Mesendoderm (in vitro differentiated cells): ENCODE results near the gene PGGT1B.

Source experiments
- DNase-seq: peaks from one replicate; pipeline ENCODE4 v3.0.0; 2013
- H2AK5ac ChIP-seq: 2 replicates; pipeline ENCODE4 v1.6.1; 2013; ENCODE audit warnings: low read length, inconsistent platforms
- H2BK120ac ChIP-seq: 2 replicates; pipeline ENCODE4 v1.6.1; 2013; ENCODE audit warnings: low read depth, mild to moderate bottlenecking, low read length, moderate library complexity, mixed read lengths
- H2BK15ac ChIP-seq: replicated peaks from 2 replicates; pipeline ENCODE4 v1.6.1; 2013; ENCODE audit warnings: low read depth, mild to moderate bottlenecking, moderate library complexity
- H2BK5ac ChIP-seq: 2 replicates; pipeline ENCODE4 v1.6.1; 2013; ENCODE audit warnings: low read length, inconsistent platforms
- H3K18ac ChIP-seq: 2 replicates; pipeline ENCODE4 v1.6.1; 2013; ENCODE audit warnings: mild to moderate bottlenecking, low read length, mixed read lengths
- H3K23ac ChIP-seq: one replicate; pipeline ENCODE4 v1.6.1; 2013; ENCODE audit warnings: low read length
- H3K27ac ChIP-seq: 2 replicates; pipeline ENCODE4 v1.5.1; 2013; ENCODE audit warnings: low read depth, mild to moderate bottlenecking, inconsistent platforms, low read length, moderate library complexity
- H3K27me3 ChIP-seq: 2 replicates; pipeline ENCODE4 v1.6.1; 2013; ENCODE audit warnings: low read length, control low read depth, mild to moderate bottlenecking, inconsistent platforms; ENCODE audit not compliant: insufficient read depth, poor library complexity
- H3K36me3 ChIP-seq: 2 replicates; pipeline ENCODE4 v1.6.1; 2013; ENCODE audit warnings: low read length, inconsistent platforms; ENCODE audit not compliant: control insufficient read depth, insufficient read depth
- H3K4ac ChIP-seq: one replicate; pipeline ENCODE4 v1.6.1; 2013; ENCODE audit warnings: low read depth, mild to moderate bottlenecking, low read length, moderate library complexity
- H3K4me1 ChIP-seq: 2 replicates; pipeline ENCODE4 v1.6.1; 2013; ENCODE audit warnings: low read depth, low read length, inconsistent platforms; ENCODE audit not compliant: control insufficient read depth
- H3K4me2 ChIP-seq: 2 replicates; pipeline ENCODE4 v1.6.1; 2013; ENCODE audit warnings: low read length
- H3K4me3 ChIP-seq: 2 replicates; pipeline ENCODE4 v1.5.1; 2013; ENCODE audit warnings: mild to moderate bottlenecking, low read length
- H3K56ac ChIP-seq: one replicate; pipeline ENCODE4 v1.6.1; 2013; ENCODE audit warnings: low read length
- H3K79me1 ChIP-seq: 2 replicates; pipeline ENCODE4 v1.6.1; 2013; ENCODE audit warnings: low read length, inconsistent platforms
- H3K79me2 ChIP-seq: 2 replicates; pipeline ENCODE4 v1.6.1; 2013; ENCODE audit warnings: mild to moderate bottlenecking, low read length; ENCODE audit not compliant: control insufficient read depth, insufficient read depth
- H3K9ac ChIP-seq: 2 replicates; pipeline ENCODE4 v1.6.1; 2013; ENCODE audit warnings: low read length, inconsistent platforms
- H4K5ac ChIP-seq: one replicate; pipeline ENCODE4 v1.6.1; 2013; ENCODE audit warnings: low read length
- H4K8ac ChIP-seq: one replicate; pipeline ENCODE4 v1.6.1; 2013; ENCODE audit warnings: low read depth, mild to moderate bottlenecking, control low read depth, low read length, moderate library complexity
- WGBS: extraction: QIAGEN DNeasy Blood & Tissue Kit; methylation state at CpG from one replicate; pipeline ENCODE4 v1.1.7; 2013; ENCODE audit warnings: low lambda C conversion rate, missing lambda C conversion rate; ENCODE audit not compliant: insufficient coverage; ENCODE audit errors: extremely low coverage; 5-methylcytosine and 5-hydroxymethylcytosine counted together

PGGT1B gene

GRCh38 chr5:115298811-115299210 lies 36.1 kb upstream of the PGGT1B start:
- no peak overlapping the region for H3K18ac ChIP-seq
- no peak for DNase-seq
- H2BK120ac ChIP-seq, result no peak overlapping the region
- no peaks in the 10 kb centered on the region for H3K79me1 ChIP-seq
- no peak overlapping the region for H4K8ac ChIP-seq
- H2BK15ac ChIP-seq, result no peak overlapping the region
- H3K4me3 ChIP-seq, result no peak overlapping the region
- no CpG with 5 or more reads among the region's 1 CpG for WGBS
- no peak overlapping the region for H2BK5ac ChIP-seq
- no peak overlapping the region for H4K5ac ChIP-seq
- H3K27ac ChIP-seq, result no peak overlapping the region
- no peaks in the 10 kb centered on the region for H3K27me3 ChIP-seq
- H3K23ac ChIP-seq, result no peak overlapping the region
- no peak overlapping the region for H3K4ac ChIP-seq
- H3K4me1 ChIP-seq, result no peaks in the 10 kb centered on the region
- H3K4me2 ChIP-seq, result no peak overlapping the region
- no peak overlapping the region for H3K56ac ChIP-seq
- H2AK5ac ChIP-seq, result no peak overlapping the region
- H3K36me3 ChIP-seq, result no peaks in the 10 kb centered on the region
- H3K79me2 ChIP-seq, result peaks cover 4% of the 10 kb centered on the region
- no peak overlapping the region for H3K9ac ChIP-seq

GRCh38 chr5:115297031-115297430 lies 34.4 kb upstream of the PGGT1B start:
- no peak overlapping the region for H2AK5ac ChIP-seq
- H3K9ac ChIP-seq, result no peak overlapping the region
- no peak overlapping the region for H3K56ac ChIP-seq
- H3K18ac ChIP-seq, result no peak overlapping the region
- H3K27me3 ChIP-seq, result no peaks in the 10 kb centered on the region
- H2BK120ac ChIP-seq, result no peak overlapping the region
- H3K4me3 ChIP-seq, result no peak overlapping the region
- H4K5ac ChIP-seq, result no peak overlapping the region
- no peak overlapping the region for H2BK15ac ChIP-seq
- no peaks in the 10 kb centered on the region for H3K4me1 ChIP-seq
- no peaks in the 10 kb centered on the region for H3K36me3 ChIP-seq
- no peak overlapping the region for H3K23ac ChIP-seq
- DNase-seq, result no peak
- H4K8ac ChIP-seq, result no peak overlapping the region
- H3K4ac ChIP-seq, result no peak overlapping the region
- no peak overlapping the region for H3K4me2 ChIP-seq
- WGBS, result no CpG with 5 or more reads among the region's 5 CpGs
- H3K79me1 ChIP-seq, result peaks cover 2% of the 10 kb centered on the region
- H2BK5ac ChIP-seq, result no peak overlapping the region
- no peak overlapping the region for H3K27ac ChIP-seq
- peaks cover 4% of the 10 kb centered on the region for H3K79me2 ChIP-seq

GRCh38 chr5:115296124-115297022 lies 33.7 kb upstream of the PGGT1B start, which contains the start of gene CCDC112:
Gene CCDC112 (minus strand): TSS chr5:115296654. CDS start chr5:115296543, 111 bp downstream.
- H3K4me2 ChIP-seq, result peak within 1 kb of the TSS; percentile 47
- no peak within 1 kb of the TSS for H3K27ac ChIP-seq

GRCh38 chr5:115295777-115296123 lies 33.1 kb upstream of the PGGT1B start:
- H3K23ac ChIP-seq, result no peak overlapping the region
- DNase-seq, result no peak
- H3K79me1 ChIP-seq, result peaks cover 2% of the 10 kb centered on the region
- H3K4me2 ChIP-seq, result peak overlapping the region; percentile 47
- no peaks in the 10 kb centered on the region for H3K27me3 ChIP-seq
- no peak overlapping the region for H2BK5ac ChIP-seq
- H4K5ac ChIP-seq, result no peak overlapping the region
- no peaks in the 10 kb centered on the region for H3K36me3 ChIP-seq
- no peak overlapping the region for H3K4ac ChIP-seq
- H4K8ac ChIP-seq, result no peak overlapping the region
- H2BK15ac ChIP-seq, result no peak overlapping the region
- H2BK120ac ChIP-seq, result no peak overlapping the region
- no peaks in the 10 kb centered on the region for H3K4me1 ChIP-seq
- WGBS, result no CpG with 5 or more reads among the region's 11 CpGs
- peak overlapping the region; percentile 49 for H3K4me3 ChIP-seq
- H3K79me2 ChIP-seq, result peaks cover 4% of the 10 kb centered on the region
- peak overlapping the region; percentile 85 for H3K18ac ChIP-seq
- H3K27ac ChIP-seq, result no peak overlapping the region
- no peak overlapping the region for H2AK5ac ChIP-seq
- H3K9ac ChIP-seq, result peak overlapping the region; percentile 63
- H3K56ac ChIP-seq, result peak overlapping the region; percentile 91

More at GRCh38 chr5:115296124-115297022, 33.7 kb upstream of the PGGT1B start, which contains the start of gene CCDC112:
- Histone ChIP-seq H3K9ac (peak within 1 kb of the TSS; percentile 63), H2AK5ac (no peak within 1 kb of the TSS), H3K27me3 (no peaks in the 10 kb centered on the region), H4K5ac (no peak within 1 kb of the TSS), H3K4me3 (peak within 1 kb of the TSS; percentile 49), H3K4me1 (no peaks in the 10 kb centered on the region), H3K4ac (no peak within 1 kb of the TSS), H3K79me2 (peaks cover 4% of the 10 kb centered on the region), H3K36me3 (no peaks in the 10 kb centered on the region), H3K79me1 (peaks cover 2% of the 10 kb centered on the region), H2BK5ac (no peak within 1 kb of the TSS), H2BK120ac (no peak within 1 kb of the TSS), H3K23ac (no peak within 1 kb of the TSS), H3K18ac (peak within 1 kb of the TSS; percentile 85), H2BK15ac (no peak within 1 kb of the TSS), H4K8ac (no peak within 1 kb of the TSS), H3K56ac (peak within 1 kb of the TSS; percentile 91)
- DNase-seq, result peak; percentile 83
- no CpG with 5 or more reads among the region's 86 CpGs for WGBS

GRCh38 chr5:115291397-115291796 lies 28.7 kb upstream of the PGGT1B start:
- Histone ChIP-seq H3K4me2 (no peak overlapping the region), H3K4me3 (no peak overlapping the region), H3K27me3 (no peaks in the 10 kb centered on the region), H3K23ac (no peak overlapping the region), H2AK5ac (no peak overlapping the region), H3K79me1 (peaks cover 2% of the 10 kb centered on the region), H3K4ac (no peak overlapping the region), H3K9ac (no peak overlapping the region), H3K18ac (no peak overlapping the region), H2BK5ac (no peak overlapping the region), H3K36me3 (no peaks in the 10 kb centered on the region), H2BK120ac (no peak overlapping the region), H3K4me1 (no peaks in the 10 kb centered on the region), H3K79me2 (peaks cover 4% of the 10 kb centered on the region), H2BK15ac (no peak overlapping the region), H3K27ac (no peak overlapping the region), H4K8ac (no peak overlapping the region), H3K56ac (no peak overlapping the region), H4K5ac (no peak overlapping the region)
- DNase-seq, result no peak
